ENCODE data around the gene TMEM170A.

DNA sequence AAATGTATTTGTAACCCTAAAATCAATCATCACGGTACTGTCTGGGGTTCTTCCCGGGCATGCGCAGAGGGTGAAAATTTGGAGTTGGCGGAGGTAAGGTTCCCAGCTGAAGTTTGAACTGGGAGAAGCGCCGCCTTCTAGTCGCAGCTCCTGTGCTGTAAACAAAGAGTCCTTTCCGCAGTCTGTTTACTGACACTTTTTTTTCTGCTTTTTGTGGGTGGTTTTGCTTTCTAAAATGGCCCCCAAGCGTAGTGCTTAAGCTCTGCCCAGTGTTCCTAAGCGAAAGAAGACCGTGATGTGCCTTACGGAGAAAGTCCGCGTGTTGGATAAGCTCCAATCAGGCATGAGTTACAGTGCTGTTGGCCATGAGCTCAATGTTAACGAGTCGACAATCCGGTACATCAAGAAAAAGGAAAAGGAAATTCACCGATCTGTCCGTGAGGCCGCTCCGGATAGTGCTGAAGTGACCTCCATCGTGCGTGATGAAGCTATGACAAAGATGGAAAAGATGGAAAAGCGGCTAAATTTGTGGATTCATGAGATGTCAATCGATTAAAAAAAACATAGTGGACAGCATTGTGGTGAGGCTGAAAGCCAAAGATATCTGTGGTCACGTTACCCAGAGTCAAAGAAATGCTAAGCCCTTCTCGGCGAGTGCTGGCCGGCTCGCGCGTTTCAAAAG is 30.6 kb downstream of the TMEM170A start:
- TF ChIP-seq, protein P1, sequence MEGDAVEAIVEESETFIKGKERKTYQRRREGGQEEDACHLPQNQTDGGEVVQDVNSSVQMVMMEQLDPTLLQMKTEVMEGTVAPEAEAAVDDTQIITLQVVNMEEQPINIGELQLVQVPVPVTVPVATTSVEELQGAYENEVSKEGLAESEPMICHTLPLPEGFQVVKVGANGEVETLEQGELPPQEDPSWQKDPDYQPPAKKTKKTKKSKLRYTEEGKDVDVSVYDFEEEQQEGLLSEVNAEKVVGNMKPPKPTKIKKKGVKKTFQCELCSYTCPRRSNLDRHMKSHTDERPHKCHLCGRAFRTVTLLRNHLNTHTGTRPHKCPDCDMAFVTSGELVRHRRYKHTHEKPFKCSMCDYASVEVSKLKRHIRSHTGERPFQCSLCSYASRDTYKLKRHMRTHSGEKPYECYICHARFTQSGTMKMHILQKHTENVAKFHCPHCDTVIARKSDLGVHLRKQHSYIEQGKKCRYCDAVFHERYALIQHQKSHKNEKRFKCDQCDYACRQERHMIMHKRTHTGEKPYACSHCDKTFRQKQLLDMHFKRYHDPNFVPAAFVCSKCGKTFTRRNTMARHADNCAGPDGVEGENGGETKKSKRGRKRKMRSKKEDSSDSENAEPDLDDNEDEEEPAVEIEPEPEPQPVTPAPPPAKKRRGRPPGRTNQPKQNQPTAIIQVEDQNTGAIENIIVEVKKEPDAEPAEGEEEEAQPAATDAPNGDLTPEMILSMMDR (IDR thresholded peaks at IDR 0.05 in 2 of 3, conservative IDR thresholded peaks at IDR 0.05 in 1 of 3; ENCODE audit: borderline replicate concordance in 1 of 3, insufficient read depth in 1 of 3, low read depth in 2 of 3, low read length in 2 of 3): no peak
- TF ChIP-seq EZH2 (IDR thresholded peaks at IDR 0.05) (no peak), POLR2A (IDR thresholded peaks at IDR 0.05; ENCODE audit: borderline replicate concordance, extremely low read depth, insufficient read depth, insufficient read length) (no peak), POLR2AphosphoS5 (IDR thresholded peaks at IDR 0.05; ENCODE audit: low read depth, low read length) (no peak), EGR1 (IDR thresholded peaks at IDR 0.05; ENCODE audit: low read depth) (no peak), ELF1 (IDR thresholded peaks at IDR 0.05; ENCODE audit: borderline replicate concordance, low read depth) (no peak), ZNF274 (IDR thresholded peaks at IDR 0.05; ENCODE audit: low read depth, low read length) (no peak), EZH2phosphoT487 (IDR thresholded peaks at IDR 0.05; ENCODE audit: borderline replicate concordance) (no peak), SRF (IDR thresholded peaks at IDR 0.05; ENCODE audit: low read depth) (no peak), SP1 (IDR thresholded peaks at IDR 0.05; ENCODE audit: low read depth) (no peak), TCF7L2 (IDR thresholded peaks at IDR 0.05; ENCODE audit: borderline replicate concordance, extremely low read depth, insufficient read depth, insufficient read length) (no peak)
- TF ChIP-seq, protein P2, sequence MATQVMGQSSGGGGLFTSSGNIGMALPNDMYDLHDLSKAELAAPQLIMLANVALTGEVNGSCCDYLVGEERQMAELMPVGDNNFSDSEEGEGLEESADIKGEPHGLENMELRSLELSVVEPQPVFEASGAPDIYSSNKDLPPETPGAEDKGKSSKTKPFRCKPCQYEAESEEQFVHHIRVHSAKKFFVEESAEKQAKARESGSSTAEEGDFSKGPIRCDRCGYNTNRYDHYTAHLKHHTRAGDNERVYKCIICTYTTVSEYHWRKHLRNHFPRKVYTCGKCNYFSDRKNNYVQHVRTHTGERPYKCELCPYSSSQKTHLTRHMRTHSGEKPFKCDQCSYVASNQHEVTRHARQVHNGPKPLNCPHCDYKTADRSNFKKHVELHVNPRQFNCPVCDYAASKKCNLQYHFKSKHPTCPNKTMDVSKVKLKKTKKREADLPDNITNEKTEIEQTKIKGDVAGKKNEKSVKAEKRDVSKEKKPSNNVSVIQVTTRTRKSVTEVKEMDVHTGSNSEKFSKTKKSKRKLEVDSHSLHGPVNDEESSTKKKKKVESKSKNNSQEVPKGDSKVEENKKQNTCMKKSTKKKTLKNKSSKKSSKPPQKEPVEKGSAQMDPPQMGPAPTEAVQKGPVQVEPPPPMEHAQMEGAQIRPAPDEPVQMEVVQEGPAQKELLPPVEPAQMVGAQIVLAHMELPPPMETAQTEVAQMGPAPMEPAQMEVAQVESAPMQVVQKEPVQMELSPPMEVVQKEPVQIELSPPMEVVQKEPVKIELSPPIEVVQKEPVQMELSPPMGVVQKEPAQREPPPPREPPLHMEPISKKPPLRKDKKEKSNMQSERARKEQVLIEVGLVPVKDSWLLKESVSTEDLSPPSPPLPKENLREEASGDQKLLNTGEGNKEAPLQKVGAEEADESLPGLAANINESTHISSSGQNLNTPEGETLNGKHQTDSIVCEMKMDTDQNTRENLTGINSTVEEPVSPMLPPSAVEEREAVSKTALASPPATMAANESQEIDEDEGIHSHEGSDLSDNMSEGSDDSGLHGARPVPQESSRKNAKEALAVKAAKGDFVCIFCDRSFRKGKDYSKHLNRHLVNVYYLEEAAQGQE (IDR thresholded peaks at IDR 0.05; ENCODE audit: low read depth): no peak
- TF ChIP-seq, protein P3, sequence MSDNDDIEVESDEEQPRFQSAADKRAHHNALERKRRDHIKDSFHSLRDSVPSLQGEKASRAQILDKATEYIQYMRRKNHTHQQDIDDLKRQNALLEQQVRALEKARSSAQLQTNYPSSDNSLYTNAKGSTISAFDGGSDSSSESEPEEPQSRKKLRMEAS (IDR thresholded peaks at IDR 0.05): no peak

Measured in HCT116 (cell line).